HCT116 (cell line): Measurements from ENCODE around the gene DPRX. TPM values are rescaled to one million over a fixed set of nuclear protein-coding genes. Genes with fewer than 3 reads are reported as not detected.

Experiments
- ATAC-seq: fragments of 200-7000 bp; cut with Tn5 transposase; 2 replicates; pipeline ENCODE4 v1.9.1; 2020; ENCODE audit warnings: mild to moderate bottlenecking, moderate library complexity
- BruUV-seq: library from RNA; stranded (reverse); fragments of 400-500 nt; replicated peaks from 2 replicates; lab custom pipeline; 2021; lab: Mats Ljungman, UMichigan
- CTCF ChIA-PET: fragments of 300-600 bp; sonication (Branson Sonifier 250); formaldehyde crosslinking; loops from one replicate; lab custom pipeline; 2021; ENCODE audit warnings: antibody characterized with exemption; lab: Charles Lee
- POLR2A ChIA-PET: fragments of 300-600, 350-600 bp; sonication (Branson Sonifier 250); formaldehyde crosslinking; loops from one replicate; lab custom pipeline; 2021; ENCODE audit warnings: antibody characterized with exemption; lab: Charles Lee
- RAD21 ChIA-PET, 2 experiments: fragments of 300-600 bp; sonication (Branson Sonifier 250); formaldehyde crosslinking; loops; one replicate each; lab custom pipeline; 2023; ENCODE audit warnings: low total read pairs in 2 of 2; ENCODE audit not compliant: uncharacterized antibody in 2 of 2, unreplicated experiment in 2 of 2, low non-redundant PET in 1 of 2; lab: Charles Lee
- DNase-seq: peaks from one replicate; pipeline ENCODE4 v3.0.0-alpha.2; 2010; ENCODE audit warnings: low read depth, low spot score
- H2AFZ ChIP-seq: fragments of 200-600 bp; shearing (Covaris generic), sonication (generic); 2 replicates; pipeline ENCODE4 v1.6.1; 2017; ENCODE audit warnings: low read depth, mixed run types, mixed read lengths, antibody characterized with exemption, low read length; ENCODE audit not compliant: poor library complexity, severe bottlenecking
- H3K27ac ChIP-seq: 2 replicates; pipeline ENCODE4 v1.5.1; 2012; ENCODE audit warnings: low read depth, low read length
- H3K27me3 ChIP-seq: fragments of 200-600 bp; sonication (generic); 2 replicates; pipeline ENCODE4 v1.6.1; 2016; ENCODE audit warnings: mixed run types, low read length, mixed read lengths; ENCODE audit not compliant: insufficient read depth
- H3K36me3 ChIP-seq, 2 experiments: fragments of 200-500 bp in 1 of 2; fragments of 200-600 bp in 1 of 2; sonication (Bioruptor generic) in 1 of 2; sonication (generic) in 1 of 2; 2 replicates each; pipeline versions ENCODE4 v1.5.1 to v1.6.1; 2014 to 2016; ENCODE audit warnings: low read length in 2 of 2, inconsistent platforms in 1 of 2, mixed read lengths in 1 of 2, mixed run types in 1 of 2; ENCODE audit not compliant: insufficient read depth in 2 of 2, control insufficient read depth in 1 of 2
- H3K4me1 ChIP-seq, 2 experiments: fragments of 200-600 bp in 1 of 2; sonication (generic) in 1 of 2; 2 replicates each; pipeline versions ENCODE4 v1.5.1 to v1.6.1; 2012 to 2017; ENCODE audit warnings: low read length in 2 of 2, inconsistent platforms in 1 of 2, mild to moderate bottlenecking in 1 of 2, mixed read lengths in 1 of 2, mixed run types in 1 of 2, moderate library complexity in 1 of 2; ENCODE audit not compliant: insufficient read depth in 2 of 2, control insufficient read depth in 1 of 2
- H3K4me2 ChIP-seq: fragments of 200-600 bp; sonication (generic); 2 replicates; pipeline ENCODE4 v1.6.1; 2017; ENCODE audit warnings: mixed run types, low read length, mixed read lengths
- H3K4me3 ChIP-seq, 2 experiments: fragments of 200-600 bp in 1 of 2; sonication (generic) in 1 of 2; replicated peaks in 1 of 2; 2 replicates each; pipeline ENCODE4 v1.5.1; 2011 to 2016; ENCODE audit warnings: low read length in 2 of 2, control low read depth in 1 of 2, low read depth in 1 of 2, mild to moderate bottlenecking in 1 of 2, mixed read lengths in 1 of 2, mixed run types in 1 of 2
- H3K79me2 ChIP-seq: fragments of 200-600 bp; sonication (generic); 2 replicates; pipeline ENCODE4 v1.6.1; 2017; ENCODE audit warnings: mild to moderate bottlenecking, mixed run types, low read length, moderate library complexity, mixed read lengths; ENCODE audit not compliant: insufficient read depth
- H3K9ac ChIP-seq: fragments of 200-600 bp; sonication (generic); 2 replicates; pipeline ENCODE4 v1.6.1; 2016; ENCODE audit warnings: low read length, mixed read lengths
- H3K9me2 ChIP-seq: fragments of 200-600 bp; sonication (generic), shearing (Covaris generic); 2 replicates; pipeline ENCODE4 v1.6.1; 2017; ENCODE audit warnings: mixed run types, mild to moderate bottlenecking, moderate library complexity; ENCODE audit not compliant: insufficient read depth
- H3K9me3 ChIP-seq, 2 experiments: fragments of 200-500 bp in 1 of 2; fragments of 200-600 bp in 1 of 2; sonication (Bioruptor generic) in 1 of 2; sonication (generic) in 1 of 2; 2 replicates each; pipeline ENCODE4 v1.6.1; 2014 to 2017; ENCODE audit warnings: low read length in 2 of 2, mixed read lengths in 2 of 2, inconsistent platforms in 1 of 2, low read depth in 1 of 2, mild to moderate bottlenecking in 1 of 2, mixed run types in 1 of 2, moderate library complexity in 1 of 2; ENCODE audit not compliant: control insufficient read depth in 1 of 2, insufficient read depth in 1 of 2
- H4K20me1 ChIP-seq: fragments of 200-600 bp; sonication (generic), shearing (Covaris generic); 2 replicates; pipeline ENCODE4 v1.6.1; 2017; ENCODE audit warnings: mixed run types, mild to moderate bottlenecking, moderate library complexity; ENCODE audit not compliant: insufficient read depth
- CBX3 ChIP-seq: IDR thresholded peaks from 2 replicates; pipeline ENCODE4 v1.6.1; 2012; ENCODE audit warnings: low read depth
- POLR2AphosphoS5 ChIP-seq: IDR thresholded peaks from 2 replicates; pipeline ENCODE4 v1.6.1; 2011; ENCODE audit warnings: mild to moderate bottlenecking, low read depth, low read length, moderate library complexity
- SP1 ChIP-seq: IDR thresholded peaks from 2 replicates; pipeline ENCODE4 v1.6.1; 2012; ENCODE audit warnings: low read depth
- SRF ChIP-seq: IDR thresholded peaks from 2 replicates; pipeline ENCODE4 v1.6.1; 2012; ENCODE audit warnings: low read depth
- TCF7L2 ChIP-seq: IDR thresholded peaks from 2 replicates; pipeline ENCODE4 v1.7.0; 2011; ENCODE audit warnings: borderline replicate concordance, inconsistent platforms; ENCODE audit not compliant: insufficient read depth, insufficient read length; ENCODE audit errors: extremely low read depth
- YY1 ChIP-seq: IDR thresholded peaks from 2 replicates; pipeline ENCODE4 v1.6.1; 2011; ENCODE audit warnings: low read length, low read depth, moderate library complexity, mild to moderate bottlenecking; ENCODE audit not compliant: insufficient replicate concordance; ENCODE audit errors: extremely low read depth
- ZBTB33 ChIP-seq: IDR thresholded peaks from 2 replicates; pipeline ENCODE4 v1.6.1; 2011; ENCODE audit warnings: mild to moderate bottlenecking, low read length, moderate library complexity; ENCODE audit not compliant: insufficient replicate concordance; ENCODE audit errors: extremely low read depth
- ZNF274 ChIP-seq: fragments of 200-500 bp; sonication (Bioruptor generic); IDR thresholded peaks from 2 replicates; pipeline ENCODE4 v1.6.1; 2014; ENCODE audit warnings: mild to moderate bottlenecking, low read depth, low read length, inconsistent platforms
- intact Hi-C: fragments of 100-400 bp; cut with micrococcal nuclease; formaldehyde crosslinking; loops from 2 replicates; pipeline ENCODE4 v1.10.0; 2022
- total RNA-seq: library from RNA; stranded (reverse); gene quantifications from one replicate; pipeline ENCODE4 v1.2.1, GENCODE V29; 2021; ENCODE audit not compliant: unreplicated experiment
- TF ChIP-seq, protein P1 (sequence below): IDR thresholded peaks from 2 replicates; pipeline ENCODE4 v1.6.1; 2012
- TF ChIP-seq, protein P2 (sequence below): IDR thresholded peaks from 2 replicates; pipeline ENCODE4 v1.6.1; 2012

The DPRX gene
- total RNA-seq, 1 experiment from 2014 or later = not detected

GRCh38 chr19:53646144-53646543, 14.3 kb downstream of the DPRX start (continued):
- TF ChIP-seq SRF (no peak), YY1 (no peak), CBX3 (no peak)

DNA sequence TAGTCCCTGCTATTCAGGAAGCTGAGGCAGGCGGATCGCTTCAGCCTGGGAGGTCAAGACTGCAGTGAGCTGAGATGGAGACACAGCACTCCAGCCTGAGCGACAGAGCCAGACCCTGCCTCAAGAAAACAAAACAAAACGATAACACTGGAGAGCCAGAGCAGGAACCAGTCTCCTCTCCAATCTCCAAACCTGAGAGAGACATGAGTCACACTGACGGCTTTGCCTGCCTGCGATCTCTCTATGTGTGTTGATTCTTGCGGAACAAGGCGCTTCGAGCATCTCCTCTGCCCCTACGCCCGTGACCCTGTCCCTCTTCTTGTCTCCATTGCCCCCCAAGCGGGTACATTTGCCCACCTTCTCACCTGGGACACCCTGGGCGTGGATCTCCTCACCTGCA, 15.6 kb downstream of the DPRX start:
- CTCF ChIA-PET = no interaction called here
- H3K4me1 ChIP-seq = no peaks in the 10 kb centered on the region
- DNase-seq (no peak), ATAC-seq (no peak)
- TF ChIP-seq ZBTB33 (no peak), POLR2AphosphoS5 (no peak), TCF7L2 (no peak), ZNF274 (no peak), SP1 (no peak)
- TF ChIP-seq, protein P1, sequence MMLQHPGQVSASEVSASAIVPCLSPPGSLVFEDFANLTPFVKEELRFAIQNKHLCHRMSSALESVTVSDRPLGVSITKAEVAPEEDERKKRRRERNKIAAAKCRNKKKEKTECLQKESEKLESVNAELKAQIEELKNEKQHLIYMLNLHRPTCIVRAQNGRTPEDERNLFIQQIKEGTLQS = no peak
- TF ChIP-seq, protein P2, sequence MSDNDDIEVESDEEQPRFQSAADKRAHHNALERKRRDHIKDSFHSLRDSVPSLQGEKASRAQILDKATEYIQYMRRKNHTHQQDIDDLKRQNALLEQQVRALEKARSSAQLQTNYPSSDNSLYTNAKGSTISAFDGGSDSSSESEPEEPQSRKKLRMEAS = no peak
- H4K20me1 ChIP-seq = no peaks in the 10 kb centered on the region
- no peak overlapping the region for H3K4me3 ChIP-seq
- no peaks in the 10 kb centered on the region for H3K27me3 ChIP-seq
- H3K9ac ChIP-seq = no peak overlapping the region
- no peak overlapping the region for H3K27ac ChIP-seq
- intact Hi-C loops = no loop called here
- H3K9me2 ChIP-seq = no peaks in the 10 kb centered on the region
- H3K9me3 ChIP-seq = peaks cover 3 to 10% of the 10 kb centered on the region in 2 experiments; a peak in 2 of 4 replicates
- no TSS peak for BruUV-seq
- no peak overlapping the region for H3K4me2 ChIP-seq
- RAD21 ChIA-PET = no interaction called here
- H3K79me2 ChIP-seq = no peaks in the 10 kb centered on the region
- H2AFZ ChIP-seq = no peak overlapping the region
- no peaks in the 10 kb centered on the region for H3K36me3 ChIP-seq
- POLR2A ChIA-PET = no interaction called here
